Measurements from ENCODE around the gene GPR15LG.

GPR15LG gene

DNA sequence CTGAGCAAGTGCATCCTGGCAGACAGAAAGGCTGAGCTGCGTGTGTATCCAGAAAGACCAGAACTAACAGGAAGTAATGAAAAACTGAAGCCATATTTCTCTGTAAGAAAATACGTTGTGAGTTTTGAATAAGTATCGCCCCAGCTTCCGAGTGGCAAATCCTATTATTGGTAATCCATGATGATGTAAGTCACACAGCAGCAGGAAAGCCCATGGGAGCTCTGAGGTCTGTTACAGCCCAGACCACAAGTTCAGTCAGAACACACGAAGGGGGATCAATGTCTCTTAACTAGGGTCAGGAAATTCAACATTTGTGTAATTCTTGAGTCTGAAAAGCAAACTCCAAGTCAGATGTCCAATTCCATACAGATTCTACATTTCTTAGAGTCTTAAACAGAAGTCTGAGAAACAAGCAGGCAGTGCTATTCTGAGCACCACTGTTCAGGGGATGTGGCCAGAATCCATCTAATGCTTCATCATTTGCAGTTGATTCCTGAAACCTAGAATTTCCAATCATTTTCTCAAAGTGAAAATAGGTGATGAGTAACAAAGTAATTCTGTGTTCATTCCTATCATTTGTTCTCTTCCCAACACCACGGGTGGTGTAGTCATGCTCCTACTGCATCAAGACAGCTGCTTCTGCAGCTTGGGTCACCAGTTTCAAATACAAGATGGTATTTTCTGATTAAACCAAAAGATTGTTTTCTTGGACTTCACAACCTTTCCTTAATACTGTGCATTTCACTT, 52.0 kb downstream of the GPR15LG start, which contains the start of gene LRIT2:
TSS of gene LRIT2 (minus strand) at position 118 of the 747 bp plus-strand sequence. CDS start at position 94, 24 bp downstream.
- H3K27ac ChIP-seq (replicated peaks): no peak within 1 kb of the TSS
- TF ChIP-seq GABPA (IDR thresholded peaks at IDR 0.05; ENCODE audit: low read depth) (no peak), SPI1 (IDR thresholded peaks at IDR 0.05; ENCODE audit: borderline replicate concordance, low read depth) (no peak), POLR2AphosphoS5 (IDR thresholded peaks at IDR 0.05; ENCODE audit: low read depth) (no peak), REST (IDR thresholded peaks at IDR 0.05; ENCODE audit: insufficient replicate concordance, low read depth) (no peak), CTCF (IDR thresholded peaks at IDR 0.05; ENCODE audit: insufficient read depth, low read length) (no peak)

DNA sequence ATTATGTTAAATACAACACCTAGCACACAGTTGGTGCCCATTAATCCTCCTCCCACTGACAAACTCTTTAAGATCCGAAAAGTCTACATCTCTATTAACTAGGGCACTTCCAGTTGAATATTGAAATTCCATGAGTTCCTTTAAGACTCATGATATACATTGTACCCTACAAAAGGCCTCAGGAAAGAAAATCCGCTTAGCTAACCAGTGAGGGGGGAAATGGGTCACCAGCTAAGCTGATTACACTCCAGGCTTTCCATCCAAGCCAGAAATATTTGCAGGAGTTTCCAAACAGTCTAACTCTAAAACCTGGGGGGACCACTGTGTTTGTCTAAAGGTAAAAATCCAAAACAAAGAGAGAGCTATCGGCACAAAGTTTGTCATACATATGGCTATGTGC, 53.0 kb downstream of the GPR15LG start:
- Histone ChIP-seq H3K27me3 (ENCODE audit: insufficient read depth, poor library complexity, severe bottlenecking) (no peaks in the 10 kb centered on the region), H3K27ac (replicated peaks) (no peak overlapping the region), H3K4me3 (replicated peaks; ENCODE audit: insufficient read depth, low read length) (no peak overlapping the region)
- TF ChIP-seq GABPA (IDR thresholded peaks at IDR 0.05; ENCODE audit: low read depth): no peak
- no peak for TF ChIP-seq REST (IDR thresholded peaks at IDR 0.05; ENCODE audit: insufficient replicate concordance, low read depth)
- TF ChIP-seq POLR2AphosphoS5 (IDR thresholded peaks at IDR 0.05; ENCODE audit: low read depth): no peak
- TF ChIP-seq CTCF (IDR thresholded peaks at IDR 0.05; ENCODE audit: insufficient read depth, low read length): no peak
- no peak for TF ChIP-seq SPI1 (IDR thresholded peaks at IDR 0.05; ENCODE audit: borderline replicate concordance, low read depth)
- no peak for DNase-seq (ENCODE audit: low read depth in 1 of 2, low spot score in 1 of 2)

More for the DNA sequence above, 52.0 kb downstream of the GPR15LG start, which contains the start of gene LRIT2:
- H3K27me3 ChIP-seq (ENCODE audit: insufficient read depth, poor library complexity, severe bottlenecking): no peaks in the 10 kb centered on the region
- no peak within 1 kb of the TSS for H3K4me3 ChIP-seq (replicated peaks; ENCODE audit: insufficient read depth, low read length)
- DNase-seq (ENCODE audit: low read depth in 1 of 2, low spot score in 1 of 2): no peak

- Histone ChIP-seq H3K27ac (replicated peaks) (no peak overlapping the region), H3K27me3 (ENCODE audit: insufficient read depth, poor library complexity, severe bottlenecking) (no peaks in the 10 kb centered on the region), H3K4me3 (replicated peaks; ENCODE audit: insufficient read depth, low read length) (no peak overlapping the region)
- DNase-seq (ENCODE audit: low read depth in 1 of 2, low spot score in 1 of 2): no peak
- TF ChIP-seq POLR2AphosphoS5 (IDR thresholded peaks at IDR 0.05; ENCODE audit: low read depth) (no peak), SPI1 (IDR thresholded peaks at IDR 0.05; ENCODE audit: borderline replicate concordance, low read depth) (no peak), GABPA (IDR thresholded peaks at IDR 0.05; ENCODE audit: low read depth) (no peak), CTCF (IDR thresholded peaks at IDR 0.05; ENCODE audit: insufficient read depth, low read length) (no peak), REST (IDR thresholded peaks at IDR 0.05; ENCODE audit: insufficient replicate concordance, low read depth) (no peak)
Measured at GRCh38 chr10:84227810-84228209, 54.2 kb downstream of the GPR15LG start.
